ENCODE data around the gene CDA. TPM values are rescaled to one million over a fixed set of nuclear protein-coding genes. Genes with fewer than 3 reads are reported as not detected.

CDA gene
- total RNA-seq, 1 experiment from 2014 or later, result 6.5 TPM

DNA sequence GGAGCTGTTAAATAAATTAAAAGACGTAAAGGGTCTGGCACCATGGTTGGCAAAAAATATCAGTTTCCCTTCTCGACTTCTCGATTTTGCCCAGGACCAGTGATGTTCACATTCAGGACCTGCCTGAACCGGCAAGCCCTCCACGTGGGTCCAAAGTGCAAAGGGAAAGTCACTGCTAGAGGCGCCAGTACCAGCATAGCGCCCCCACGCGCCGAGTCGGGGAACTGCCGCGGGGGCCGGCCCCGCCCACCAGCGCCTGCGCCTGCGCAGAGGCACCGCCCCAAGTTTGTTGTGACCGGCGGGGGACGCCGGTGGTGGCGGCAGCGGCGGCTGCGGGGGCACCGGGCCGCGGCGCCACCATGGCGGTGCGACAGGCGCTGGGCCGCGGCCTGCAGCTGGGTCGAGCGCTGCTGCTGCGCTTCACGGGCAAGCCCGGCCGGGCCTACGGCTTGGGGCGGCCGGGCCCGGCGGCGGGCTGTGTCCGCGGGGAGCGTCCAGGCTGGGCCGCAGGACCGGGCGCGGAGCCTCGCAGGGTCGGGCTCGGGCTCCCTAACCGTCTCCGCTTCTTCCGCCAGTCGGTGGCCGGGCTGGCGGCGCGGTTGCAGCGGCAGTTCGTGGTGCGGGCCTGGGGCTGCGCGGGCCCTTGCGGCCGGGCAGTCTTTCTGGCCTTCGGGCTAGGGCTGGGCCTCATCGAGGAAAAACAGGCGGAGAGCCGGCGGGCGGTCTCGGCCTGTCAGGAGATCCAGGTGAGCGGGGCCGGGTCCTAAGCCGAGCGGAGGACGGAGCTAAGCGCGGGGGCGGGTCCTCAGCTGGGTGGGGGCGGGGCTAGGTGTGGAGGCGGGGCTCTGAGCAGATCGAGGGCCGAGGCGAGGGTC lies 44.5 kb downstream of the CDA start, which contains the start of gene PINK1:
Gene PINK1 (plus strand): TSS at position 269 of the 875 bp plus-strand sequence. CDS start 91 bp downstream, at position 360.
- Mint-ChIP-seq H3K4me3 (peak within 1 kb of the TSS; percentile 79 to 92), H3K4me1 (peaks cover 12 to 16% of the 10 kb centered on the region in 2 experiments), H3K36me3 (ENCODE audit: insufficient read depth in 1 of 3, low read depth in 3 of 3) (peaks cover 2 to 13% (median 5%) of the 10 kb centered on the region in 3 experiments), H3K27ac (peak within 1 kb of the TSS; percentile 92 to 95 (median 95); a peak in 4 of 7 replicates), H3K27me3 (ENCODE audit: low read depth) (no peaks in the 10 kb centered on the region; the same call in none of the 2 replicates), H3K9me3 (peaks cover 10% of the 10 kb centered on the region in 2 experiments)
- no peak within 1 kb of the TSS for H4K91ac ChIP-seq (ENCODE audit: insufficient read length, low read depth, low read length)
- H3K56ac ChIP-seq (ENCODE audit: insufficient read length, low read depth, low read length), result no peak within 1 kb of the TSS
- TF ChIP-seq, protein P1, sequence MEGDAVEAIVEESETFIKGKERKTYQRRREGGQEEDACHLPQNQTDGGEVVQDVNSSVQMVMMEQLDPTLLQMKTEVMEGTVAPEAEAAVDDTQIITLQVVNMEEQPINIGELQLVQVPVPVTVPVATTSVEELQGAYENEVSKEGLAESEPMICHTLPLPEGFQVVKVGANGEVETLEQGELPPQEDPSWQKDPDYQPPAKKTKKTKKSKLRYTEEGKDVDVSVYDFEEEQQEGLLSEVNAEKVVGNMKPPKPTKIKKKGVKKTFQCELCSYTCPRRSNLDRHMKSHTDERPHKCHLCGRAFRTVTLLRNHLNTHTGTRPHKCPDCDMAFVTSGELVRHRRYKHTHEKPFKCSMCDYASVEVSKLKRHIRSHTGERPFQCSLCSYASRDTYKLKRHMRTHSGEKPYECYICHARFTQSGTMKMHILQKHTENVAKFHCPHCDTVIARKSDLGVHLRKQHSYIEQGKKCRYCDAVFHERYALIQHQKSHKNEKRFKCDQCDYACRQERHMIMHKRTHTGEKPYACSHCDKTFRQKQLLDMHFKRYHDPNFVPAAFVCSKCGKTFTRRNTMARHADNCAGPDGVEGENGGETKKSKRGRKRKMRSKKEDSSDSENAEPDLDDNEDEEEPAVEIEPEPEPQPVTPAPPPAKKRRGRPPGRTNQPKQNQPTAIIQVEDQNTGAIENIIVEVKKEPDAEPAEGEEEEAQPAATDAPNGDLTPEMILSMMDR (conservative IDR thresholded peaks at IDR 0.05), result peak; percentile 99
- H2BK120ac ChIP-seq (ENCODE audit: low read depth, low read length, poor library complexity, severe bottlenecking), result no peak within 1 kb of the TSS
- no peak within 1 kb of the TSS for H2BK20ac ChIP-seq (ENCODE audit: low read depth, low read length, poor library complexity, severe bottlenecking)
- no peak within 1 kb of the TSS for H4K5ac ChIP-seq (ENCODE audit: insufficient read length, low read depth, low read length)
- H3K23ac ChIP-seq (ENCODE audit: insufficient read length, low read depth, low read length), result no peak within 1 kb of the TSS
- H3K18ac ChIP-seq (ENCODE audit: insufficient read length, low read depth, low read length), result no peak within 1 kb of the TSS
- H2BK12ac ChIP-seq (ENCODE audit: insufficient read length, low read depth, low read length), result no peak within 1 kb of the TSS
- peaks cover 6% of the 10 kb centered on the region for H3K9me3 ChIP-seq (ENCODE audit: control insufficient read depth, low read depth, low read length)
- H2BK15ac ChIP-seq (ENCODE audit: low read depth, low read length), result no peak within 1 kb of the TSS
- H3K9ac ChIP-seq (ENCODE audit: extremely low read depth, insufficient read length, low read length), result peak within 1 kb of the TSS; percentile 56
- H2BK5ac ChIP-seq (ENCODE audit: insufficient read length, low read length), result no peak within 1 kb of the TSS
- H3K4ac ChIP-seq (ENCODE audit: low read depth, low read length), result no peak within 1 kb of the TSS
- H3K79me2 ChIP-seq (ENCODE audit: insufficient read depth, low read length), result no peaks in the 10 kb centered on the region
- H3K79me1 ChIP-seq (ENCODE audit: insufficient read depth, low read depth, low read length, poor library complexity, severe bottlenecking), result no peaks in the 10 kb centered on the region
- H3K4me2 ChIP-seq (ENCODE audit: insufficient read depth, insufficient read length, low read length), result peak within 1 kb of the TSS; percentile 95
- no peak within 1 kb of the TSS for H4K8ac ChIP-seq (replicated peaks; ENCODE audit: insufficient read length, low read depth, low read length)
- no peaks in the 10 kb centered on the region for H3K27me3 ChIP-seq (ENCODE audit: insufficient read depth, low read length)
- DNase-seq, result peak; percentile 95
- peak within 1 kb of the TSS; percentile 59 for H3K27ac ChIP-seq (ENCODE audit: insufficient read length, low read depth, low read length)
- H3K14ac ChIP-seq (ENCODE audit: insufficient read depth, low read length), result no peak within 1 kb of the TSS; the same call in 1 of the 2 replicates
- H3K4me1 ChIP-seq (ENCODE audit: insufficient read depth, low read length), result no peaks in the 10 kb centered on the region
- peak within 1 kb of the TSS; percentile 95 for H2AFZ ChIP-seq (ENCODE audit: low read length)
- no peak within 1 kb of the TSS for H3T11ph ChIP-seq (ENCODE audit: low read length)
- H2AK5ac ChIP-seq (ENCODE audit: insufficient read length, low read length), result no peak within 1 kb of the TSS
- H3K23me2 ChIP-seq (ENCODE audit: insufficient read length, low read depth, low read length, poor library complexity, severe bottlenecking), result peaks cover 9% of the 10 kb centered on the region
- no peaks in the 10 kb centered on the region for H4K20me1 ChIP-seq (ENCODE audit: control insufficient read depth, insufficient read depth, insufficient read length)
- WGBS (ENCODE audit: extremely low coverage, insufficient read length, low lambda C conversion rate), result no CpG with 5 or more reads among the region's 93 CpGs

Measured in H9 (cell line).